SHP77 (cell line): ENCODE data around the gene RELT.

Source experiments
- DNase-seq, 2 experiments: peaks; one replicate each; lab custom pipeline; 2025; lab: John Stamatoyannopoulos, UW

RELT gene

GRCh38 chr11:73376160-73376802 lies at the start of gene RELT:
TSS of gene RELT (plus strand) at chr11:73376399. CDS start at chr11:73389137, 12,738 bp downstream.
- peak; percentile 82 to 83 for DNase-seq

- no peak for DNase-seq
These were observed 49.0 kb upstream of the RELT start for GRCh38 chr11:73326929-73327811.

- DNase-seq, result no peak
These were observed 48.3 kb upstream of the RELT start for GRCh38 chr11:73327812-73328364.

GRCh38 chr11:73330569-73331093 lies 45.6 kb upstream of the RELT start:
- DNase-seq, result no peak

GRCh38 chr11:73331138-73331916 lies 44.9 kb upstream of the RELT start:
- DNase-seq, result no peak

GRCh38 chr11:73333173-73333572 lies 43.0 kb upstream of the RELT start:
- no peak for DNase-seq

GRCh38 chr11:73333640-73334383 lies 42.4 kb upstream of the RELT start:
- no peak for DNase-seq

- no peak for DNase-seq
These were observed 41.6 kb upstream of the RELT start for GRCh38 chr11:73334384-73335203.

GRCh38 chr11:73335204-73335923 lies 40.8 kb upstream of the RELT start:
- DNase-seq, result peak; percentile 50 to 85

GRCh38 chr11:73337846-73338245 lies 38.4 kb upstream of the RELT start:
- no peak for DNase-seq

GRCh38 chr11:73338279-73338678 lies 37.9 kb upstream of the RELT start:
- no peak for DNase-seq

- DNase-seq, result no peak
These were observed 36.0 kb upstream of the RELT start for GRCh38 chr11:73340164-73340563.

GRCh38 chr11:73342633-73343032 lies 33.6 kb upstream of the RELT start:
- DNase-seq, result no peak

- DNase-seq, result no peak
These were observed 32.9 kb upstream of the RELT start for GRCh38 chr11:73343076-73343873.

GRCh38 chr11:73344191-73344607 lies 32.0 kb upstream of the RELT start:
- peak; percentile 27 to 47 for DNase-seq

- no peak for DNase-seq
These were observed 30.6 kb upstream of the RELT start for GRCh38 chr11:73345481-73346160.

GRCh38 chr11:73346186-73346935 lies 29.8 kb upstream of the RELT start:
- DNase-seq, result no peak
